ENCODE results near the gene MYRF.

The MYRF gene

GRCh38 chr11:61742391-61742790, 10.0 kb upstream of the MYRF start:
- DNase-seq = no peak

GRCh38 chr11:61743486-61744095, 8.8 kb upstream of the MYRF start:
- no peak for DNase-seq

- DNase-seq = no peak
Measured at GRCh38 chr11:61744181-61744580, 8.3 kb upstream of the MYRF start.

GRCh38 chr11:61744609-61745156, 7.8 kb upstream of the MYRF start:
- DNase-seq = no peak

GRCh38 chr11:61745781-61746441, 6.5 kb upstream of the MYRF start:
- DNase-seq = no peak

- no peak for DNase-seq
Measured at GRCh38 chr11:61746442-61747191, 5.8 kb upstream of the MYRF start.

- no peak for DNase-seq
Measured at GRCh38 chr11:61747192-61747966, 5.1 kb upstream of the MYRF start.

GRCh38 chr11:61747967-61748285, 4.5 kb upstream of the MYRF start:
- DNase-seq = no peak

- no peak for DNase-seq
Measured at GRCh38 chr11:61749591-61750217, 2.7 kb upstream of the MYRF start.

GRCh38 chr11:61750631-61751273, 1.7 kb upstream of the MYRF start:
- DNase-seq = no peak

- DNase-seq = no peak
Measured at GRCh38 chr11:61751384-61751783, 1.1 kb upstream of the MYRF start.

GRCh38 chr11:61752925-61753521, 587 bp downstream of the MYRF start:
- no peak for DNase-seq

GRCh38 chr11:61753672-61754071, 1.2 kb downstream of the MYRF start:
- no peak for DNase-seq

- DNase-seq = no peak
Measured at GRCh38 chr11:61754534-61755482, 2.4 kb downstream of the MYRF start.

GRCh38 chr11:61756147-61756451, 3.7 kb downstream of the MYRF start:
- no peak for DNase-seq

GRCh38 chr11:61756452-61757212, 4.2 kb downstream of the MYRF start:
- no peak for DNase-seq

- DNase-seq = no peak
Measured at GRCh38 chr11:61757213-61757862, 4.9 kb downstream of the MYRF start.

- no peak for DNase-seq
Measured at GRCh38 chr11:61760946-61761345, 8.5 kb downstream of the MYRF start.

GRCh38 chr11:61761440-61762222, 9.2 kb downstream of the MYRF start:
- DNase-seq = no peak

Measured in T1000 (cell line).